ENCODE data around the gene DGKA.

DNA sequence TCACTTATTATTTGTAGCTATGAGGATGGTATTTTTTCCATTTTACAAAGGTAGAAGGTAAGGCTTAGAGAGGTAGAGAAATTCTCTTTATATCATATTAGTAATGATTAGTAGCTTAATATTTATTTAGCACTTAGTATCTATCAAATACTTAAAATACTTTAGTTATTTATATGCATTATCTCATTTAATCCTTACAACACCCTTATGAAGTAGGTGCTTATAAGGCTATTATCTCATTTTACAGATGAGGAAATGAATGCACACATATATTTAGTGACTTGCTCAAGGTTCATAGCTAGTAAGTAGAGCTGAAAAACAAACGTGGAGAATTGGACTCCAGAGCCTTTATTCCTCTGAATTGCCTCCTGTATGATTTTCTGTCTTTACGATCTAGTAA is 53.9 kb downstream of the DGKA start:
- TF ChIP-seq, protein P1, sequence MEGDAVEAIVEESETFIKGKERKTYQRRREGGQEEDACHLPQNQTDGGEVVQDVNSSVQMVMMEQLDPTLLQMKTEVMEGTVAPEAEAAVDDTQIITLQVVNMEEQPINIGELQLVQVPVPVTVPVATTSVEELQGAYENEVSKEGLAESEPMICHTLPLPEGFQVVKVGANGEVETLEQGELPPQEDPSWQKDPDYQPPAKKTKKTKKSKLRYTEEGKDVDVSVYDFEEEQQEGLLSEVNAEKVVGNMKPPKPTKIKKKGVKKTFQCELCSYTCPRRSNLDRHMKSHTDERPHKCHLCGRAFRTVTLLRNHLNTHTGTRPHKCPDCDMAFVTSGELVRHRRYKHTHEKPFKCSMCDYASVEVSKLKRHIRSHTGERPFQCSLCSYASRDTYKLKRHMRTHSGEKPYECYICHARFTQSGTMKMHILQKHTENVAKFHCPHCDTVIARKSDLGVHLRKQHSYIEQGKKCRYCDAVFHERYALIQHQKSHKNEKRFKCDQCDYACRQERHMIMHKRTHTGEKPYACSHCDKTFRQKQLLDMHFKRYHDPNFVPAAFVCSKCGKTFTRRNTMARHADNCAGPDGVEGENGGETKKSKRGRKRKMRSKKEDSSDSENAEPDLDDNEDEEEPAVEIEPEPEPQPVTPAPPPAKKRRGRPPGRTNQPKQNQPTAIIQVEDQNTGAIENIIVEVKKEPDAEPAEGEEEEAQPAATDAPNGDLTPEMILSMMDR (conservative IDR thresholded peaks at IDR 0.05; ENCODE audit: low read depth, low read length) = no peak
- TF ChIP-seq EZH2phosphoT487 (IDR thresholded peaks at IDR 0.05; ENCODE audit: borderline replicate concordance, low read length) = no peak

All from PC-3 (cell line).